HepG2 (cell line): Measurements from ENCODE around the gene SPINDOC. TPM values are rescaled to one million over a fixed set of nuclear protein-coding genes. Genes with fewer than 3 reads are reported as not detected.

ENCODE experiments used
- CC2D1A ChIP-seq: sonication (generic); formaldehyde crosslinking; IDR thresholded peaks from 2 replicates; pipeline ENCODE4 v1.8.1; 2023; ENCODE audit warnings: mild to moderate bottlenecking, missing genetic modification reagents
- GLI4 ChIP-seq: sonication (generic); formaldehyde crosslinking; IDR thresholded peaks from 2 replicates; pipeline ENCODE4 v1.5.1; 2020; ENCODE audit warnings: missing genetic modification reagents, mild to moderate bottlenecking, moderate library complexity, borderline replicate concordance
- MYC ChIP-seq: sonication (generic); formaldehyde crosslinking; IDR thresholded peaks from 2 replicates; pipeline ENCODE4 v1.9.0; 2021; ENCODE audit warnings: missing genetic modification reagents, borderline replicate concordance
- SRSF9 ChIP-seq: fragments of 200-400 bp; formaldehyde crosslinking; IDR thresholded peaks from 2 replicates; pipeline ENCODE4 v1.6.1; 2018; ENCODE audit warnings: borderline replicate concordance, mild to moderate bottlenecking, low read depth, low read length; ENCODE audit not compliant: insufficient read depth, poor library complexity, severe bottlenecking
- XBP1 ChIP-seq: sonication (generic); formaldehyde crosslinking; IDR thresholded peaks from 2 replicates; pipeline ENCODE4 v1.5.0; 2020; ENCODE audit warnings: missing genetic modification reagents
- ZBTB4 ChIP-seq: sonication (generic); formaldehyde crosslinking; IDR thresholded peaks from 2 replicates; pipeline ENCODE4 v1.4.0; 2020; ENCODE audit warnings: missing genetic modification reagents, mild to moderate bottlenecking, borderline replicate concordance
- ZFP37 ChIP-seq: sonication (generic); formaldehyde crosslinking; IDR thresholded peaks from 2 replicates; pipeline ENCODE4 v1.4.0; 2020; ENCODE audit warnings: missing genetic modification reagents, borderline replicate concordance
- ZHX1 ChIP-seq: sonication (generic); formaldehyde crosslinking; IDR thresholded peaks from 2 replicates; pipeline ENCODE4 v1.8.1; 2022; ENCODE audit warnings: low read depth, mild to moderate bottlenecking, missing genetic modification reagents
- ZNF652 ChIP-seq: IDR thresholded peaks from 2 replicates; pipeline ENCODE4 v1.6.1; 2016; ENCODE audit warnings: low read depth, borderline replicate concordance
- ZNF670 ChIP-seq: sonication (generic); formaldehyde crosslinking; IDR thresholded peaks from 2 replicates; pipeline ENCODE4 v1.8.0; 2022; ENCODE audit warnings: mild to moderate bottlenecking, missing genetic modification reagents, borderline replicate concordance
- polyA plus RNA-seq, 8 experiments: library from polyadenylated mRNA; depleted of rRNA in 3 of 8; stranded (reverse) in 7 of 8; unstranded in 1 of 8; fragments of >200 nt; fragmentation: Illumina TruSeq in 4 of 8; extraction: Trizol in 4 of 8; gene quantifications; 2 replicates each; pipeline versions ENCODE4 v1.2.1 to v1.2.3, GENCODE V29; 2011 to 2016; ENCODE audit warnings: low read depth in 4 of 8, missing spikeins in 1 of 8, mixed read lengths in 1 of 8; ENCODE audit not compliant: insufficient read depth in 1 of 8
- total RNA-seq, 5 experiments: library from RNA; depleted of rRNA; stranded (reverse); fragments of >200 nt; fragmentation: Illumina TruSeq; extraction: Trizol; gene quantifications; 2 replicates each; pipeline ENCODE4 v1.2.3, GENCODE V29; 2016; ENCODE audit warnings: low read depth in 1 of 5

Gene SPINDOC
- total and polyA plus RNA-seq, 2 of the 13 experiments (the other 11 are each of a cell fraction or from before 2014, with no cell fraction given), result 21.4 to 29.9 TPM

GRCh38 chr11:63843041-63843440 lies 29.8 kb downstream of the SPINDOC start (continued):
- TF ChIP-seq CC2D1A (CRISPR knock-in tag) (no peak), ZNF652 (no peak), ZNF670 (CRISPR knock-in tag) (no peak), ZHX1 (no peak), MYC (CRISPR knock-in tag) (no peak), XBP1 (CRISPR knock-in tag) (no peak), SRSF9 (no peak), ZFP37 (CRISPR knock-in tag) (no peak), ZBTB4 (CRISPR knock-in tag) (no peak), GLI4 (CRISPR knock-in tag) (no peak)
- TF ChIP-seq, all 625 proteins: peak for 0
